Measurements from ENCODE around the gene RENBP. TPM values are rescaled to one million over a fixed set of nuclear protein-coding genes. Genes with fewer than 3 reads are reported as not detected.

The RENBP gene
- total and polyA plus RNA-seq, 9 of the 15 experiments (the other 6 are each of a cell fraction or from before 2014, with no cell fraction given): 0.07 to 14.8 (median 10.6) TPM; not detected in 1

DNA sequence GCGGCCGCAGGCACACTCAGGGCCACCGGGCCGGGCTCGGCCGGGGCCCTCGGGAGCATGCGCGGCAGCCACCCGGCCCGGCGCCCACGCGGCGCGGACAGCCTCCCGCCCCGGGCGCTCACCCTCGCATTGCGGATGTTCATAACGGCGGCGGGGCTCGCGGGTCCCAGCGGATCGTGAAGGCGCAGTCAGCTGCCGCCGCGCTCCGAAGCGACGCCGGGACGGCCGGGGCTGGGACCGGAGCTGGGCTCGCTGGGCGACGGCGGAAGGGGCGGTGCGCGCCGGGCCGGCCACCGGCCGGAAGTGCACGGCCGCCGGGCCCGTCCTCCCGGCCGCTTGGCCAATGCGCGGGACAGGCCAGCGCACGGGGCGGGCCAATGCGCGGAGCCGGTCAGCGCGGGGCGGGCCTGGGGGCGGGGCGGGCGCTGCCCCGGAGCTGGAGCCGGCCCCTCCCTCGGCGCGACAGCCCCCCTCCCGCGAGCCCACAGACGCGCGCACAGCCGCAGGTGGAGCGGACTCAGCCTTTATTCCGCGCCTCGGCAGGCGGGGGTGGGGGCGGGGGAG lies 9.6 kb downstream of the RENBP start, which contains the start of gene NAA10 (continued):
- TF ChIP-seq, protein P1, sequence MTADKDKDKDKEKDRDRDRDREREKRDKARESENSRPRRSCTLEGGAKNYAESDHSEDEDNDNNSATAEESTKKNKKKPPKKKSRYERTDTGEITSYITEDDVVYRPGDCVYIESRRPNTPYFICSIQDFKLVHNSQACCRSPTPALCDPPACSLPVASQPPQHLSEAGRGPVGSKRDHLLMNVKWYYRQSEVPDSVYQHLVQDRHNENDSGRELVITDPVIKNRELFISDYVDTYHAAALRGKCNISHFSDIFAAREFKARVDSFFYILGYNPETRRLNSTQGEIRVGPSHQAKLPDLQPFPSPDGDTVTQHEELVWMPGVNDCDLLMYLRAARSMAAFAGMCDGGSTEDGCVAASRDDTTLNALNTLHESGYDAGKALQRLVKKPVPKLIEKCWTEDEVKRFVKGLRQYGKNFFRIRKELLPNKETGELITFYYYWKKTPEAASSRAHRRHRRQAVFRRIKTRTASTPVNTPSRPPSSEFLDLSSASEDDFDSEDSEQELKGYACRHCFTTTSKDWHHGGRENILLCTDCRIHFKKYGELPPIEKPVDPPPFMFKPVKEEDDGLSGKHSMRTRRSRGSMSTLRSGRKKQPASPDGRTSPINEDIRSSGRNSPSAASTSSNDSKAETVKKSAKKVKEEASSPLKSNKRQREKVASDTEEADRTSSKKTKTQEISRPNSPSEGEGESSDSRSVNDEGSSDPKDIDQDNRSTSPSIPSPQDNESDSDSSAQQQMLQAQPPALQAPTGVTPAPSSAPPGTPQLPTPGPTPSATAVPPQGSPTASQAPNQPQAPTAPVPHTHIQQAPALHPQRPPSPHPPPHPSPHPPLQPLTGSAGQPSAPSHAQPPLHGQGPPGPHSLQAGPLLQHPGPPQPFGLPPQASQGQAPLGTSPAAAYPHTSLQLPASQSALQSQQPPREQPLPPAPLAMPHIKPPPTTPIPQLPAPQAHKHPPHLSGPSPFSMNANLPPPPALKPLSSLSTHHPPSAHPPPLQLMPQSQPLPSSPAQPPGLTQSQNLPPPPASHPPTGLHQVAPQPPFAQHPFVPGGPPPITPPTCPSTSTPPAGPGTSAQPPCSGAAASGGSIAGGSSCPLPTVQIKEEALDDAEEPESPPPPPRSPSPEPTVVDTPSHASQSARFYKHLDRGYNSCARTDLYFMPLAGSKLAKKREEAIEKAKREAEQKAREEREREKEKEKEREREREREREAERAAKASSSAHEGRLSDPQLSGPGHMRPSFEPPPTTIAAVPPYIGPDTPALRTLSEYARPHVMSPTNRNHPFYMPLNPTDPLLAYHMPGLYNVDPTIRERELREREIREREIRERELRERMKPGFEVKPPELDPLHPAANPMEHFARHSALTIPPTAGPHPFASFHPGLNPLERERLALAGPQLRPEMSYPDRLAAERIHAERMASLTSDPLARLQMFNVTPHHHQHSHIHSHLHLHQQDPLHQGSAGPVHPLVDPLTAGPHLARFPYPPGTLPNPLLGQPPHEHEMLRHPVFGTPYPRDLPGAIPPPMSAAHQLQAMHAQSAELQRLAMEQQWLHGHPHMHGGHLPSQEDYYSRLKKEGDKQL (CRISPR knock-in tag; IDR thresholded peaks at IDR 0.05; ENCODE audit: borderline replicate concordance): no peak
- TF ChIP-seq ARID1B (IDR thresholded peaks at IDR 0.05): no peak
- TF ChIP-seq POU5F1 (IDR thresholded peaks at IDR 0.05; ENCODE audit: borderline replicate concordance, low read depth, low read length, partially characterized antibody): no peak
- TF ChIP-seq MAFK (IDR thresholded peaks at IDR 0.05; ENCODE audit: low read length): no peak
- TF ChIP-seq SNIP1 (IDR thresholded peaks at IDR 0.05; ENCODE audit: low read depth): no peak
- TF ChIP-seq MAFF (IDR thresholded peaks at IDR 0.05; ENCODE audit: low read length): no peak
- no peak for TF ChIP-seq GATAD2A (IDR thresholded peaks at IDR 0.05)
- peak; percentile 66 for TF ChIP-seq RBBP5 (IDR thresholded peaks at IDR 0.05; ENCODE audit: borderline replicate concordance, insufficient read depth, low read length, poor library complexity, severe bottlenecking)
- peak; percentile 89 to 91; a peak in 2 of 4 replicates for TF ChIP-seq NRF1 (conservative IDR thresholded peaks at IDR 0.05 in 1 of 2, IDR thresholded peaks at IDR 0.05 in 1 of 2)
- no peak for TF ChIP-seq ZNF133 (CRISPR knock-in tag; IDR thresholded peaks at IDR 0.05)
- no peak for TF ChIP-seq ARNT (IDR thresholded peaks at IDR 0.05)
- no peak for TF ChIP-seq KDM2B (CRISPR knock-in tag; IDR thresholded peaks at IDR 0.05)
- no peak for TF ChIP-seq ZNF23 (CRISPR knock-in tag; IDR thresholded peaks at IDR 0.05)
- peak; percentile 43 for TF ChIP-seq SP2 (IDR thresholded peaks at IDR 0.05; ENCODE audit: extremely low read depth, low read depth, low read length, poor library complexity, severe bottlenecking)
